ENCODE data around the gene LOC101059915.

Gene LOC101059915

GRCh38 chrX:71627588-71628404 lies 39.5 kb upstream of the LOC101059915 start:
- H3K9me3 ChIP-seq (ENCODE audit: control insufficient read depth, low read depth, low read length), result peaks cover 29% of the 10 kb centered on the region
- no peak overlapping the region for H3K27ac ChIP-seq (ENCODE audit: insufficient read length, low read depth, low read length)
- H3K14ac ChIP-seq (ENCODE audit: insufficient read depth, low read length), result no peak overlapping the region
- H3K4ac ChIP-seq (ENCODE audit: low read depth, low read length), result no peak overlapping the region
- no peak overlapping the region for H3T11ph ChIP-seq (ENCODE audit: low read length)
- no peaks in the 10 kb centered on the region for H4K20me1 ChIP-seq (ENCODE audit: control insufficient read depth, insufficient read depth, insufficient read length)
- H3K36me3 Mint-ChIP-seq (ENCODE audit: insufficient read depth in 1 of 3, low read depth in 3 of 3), result peaks cover 0 to 6% (median 2%) of the 10 kb centered on the region in 3 experiments; a peak in 4 of 7 replicates
- no peak overlapping the region for H2BK5ac ChIP-seq (ENCODE audit: insufficient read length, low read length)
- peaks cover 68 to 76% of the 10 kb centered on the region in 2 experiments for H3K9me3 Mint-ChIP-seq
- DNase-seq, result no peak
- H3K4me1 Mint-ChIP-seq, result peaks cover 2 to 5% of the 10 kb centered on the region in 2 experiments; a peak in 1 of 4 replicates
- H3K23me2 ChIP-seq (ENCODE audit: insufficient read length, low read depth, low read length, poor library complexity, severe bottlenecking), result no peaks in the 10 kb centered on the region
- H2AK5ac ChIP-seq (ENCODE audit: insufficient read length, low read length), result no peak overlapping the region
- no peak overlapping the region for H4K5ac ChIP-seq (ENCODE audit: insufficient read length, low read depth, low read length)
- no peak overlapping the region for H3K27ac Mint-ChIP-seq
- H4K8ac ChIP-seq (replicated peaks; ENCODE audit: insufficient read length, low read depth, low read length), result no peak overlapping the region
- H3K79me2 ChIP-seq (ENCODE audit: insufficient read depth, low read length), result no peaks in the 10 kb centered on the region
- no CpG with 5 or more reads among the region's 14 CpGs for WGBS (ENCODE audit: extremely low coverage, insufficient read length, low lambda C conversion rate)
- H3K4me1 ChIP-seq (ENCODE audit: insufficient read depth, low read length), result no peaks in the 10 kb centered on the region
- no peak overlapping the region for H3K56ac ChIP-seq (ENCODE audit: insufficient read length, low read depth, low read length)
- H3K18ac ChIP-seq (ENCODE audit: insufficient read length, low read depth, low read length), result no peak overlapping the region
- H2BK20ac ChIP-seq (ENCODE audit: low read depth, low read length, poor library complexity, severe bottlenecking), result no peak overlapping the region
- H3K9ac ChIP-seq (ENCODE audit: extremely low read depth, insufficient read length, low read length), result no peak overlapping the region
- no peak overlapping the region for H3K23ac ChIP-seq (ENCODE audit: insufficient read length, low read depth, low read length)
- no peak overlapping the region for H4K91ac ChIP-seq (ENCODE audit: insufficient read length, low read depth, low read length)
- H2AFZ ChIP-seq (ENCODE audit: low read length), result no peak overlapping the region
- no peaks in the 10 kb centered on the region for H3K79me1 ChIP-seq (ENCODE audit: insufficient read depth, low read depth, low read length, poor library complexity, severe bottlenecking)
- H3K27me3 Mint-ChIP-seq (ENCODE audit: low read depth), result no peaks in the 10 kb centered on the region
- no peak overlapping the region for H3K4me2 ChIP-seq (ENCODE audit: insufficient read depth, insufficient read length, low read length)
- no peak overlapping the region for H2BK15ac ChIP-seq (ENCODE audit: low read depth, low read length)
- H2BK120ac ChIP-seq (ENCODE audit: low read depth, low read length, poor library complexity, severe bottlenecking), result no peak overlapping the region
- no peaks in the 10 kb centered on the region for H3K27me3 ChIP-seq (ENCODE audit: insufficient read depth, low read length)
- no peak for TF ChIP-seq CTCF (conservative IDR thresholded peaks at IDR 0.05)
- H3K4me3 Mint-ChIP-seq, result no peak overlapping the region
- no peak overlapping the region for H2BK12ac ChIP-seq (ENCODE audit: insufficient read length, low read depth, low read length)
